Measurements from ENCODE around the gene PARD3B. TPM values are rescaled to one million over a fixed set of nuclear protein-coding genes. Genes with fewer than 3 reads are reported as not detected.

PARD3B gene
- total RNA-seq, 1 donor from 2014 or later: 23.8 TPM

DNA sequence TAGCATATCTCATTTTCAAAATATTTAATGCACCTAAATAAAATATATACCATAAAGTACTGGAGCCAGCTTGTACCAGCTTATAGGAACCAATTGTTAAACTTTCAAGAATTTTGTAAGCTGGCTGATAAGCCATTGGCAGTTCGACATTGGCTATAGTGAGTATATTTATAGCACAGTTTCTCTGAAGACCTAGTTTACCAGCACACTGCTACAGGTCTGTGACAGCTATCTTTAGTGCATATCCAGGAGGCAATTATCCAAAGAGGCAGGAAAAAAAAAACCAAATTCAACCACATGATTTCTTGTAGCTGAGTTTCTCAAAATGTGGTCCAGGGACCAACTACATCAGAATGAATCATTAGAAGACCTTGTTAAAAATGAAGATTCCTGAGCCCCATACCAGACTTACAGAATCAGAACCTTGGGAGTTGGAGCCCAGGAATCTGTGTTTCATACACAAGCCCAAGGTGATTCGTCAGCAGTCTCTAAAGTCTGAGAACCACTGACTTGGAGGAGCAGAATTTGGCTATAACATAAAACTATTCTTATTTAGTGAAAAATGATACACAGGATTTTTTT, 858.1 kb downstream of the PARD3B start:
- Histone ChIP-seq H3K27ac (no peak overlapping the region), H3K27me3 (ENCODE audit: low read depth) (no peaks in the 10 kb centered on the region), H3K36me3 (no peaks in the 10 kb centered on the region), H3K4me1 (no peaks in the 10 kb centered on the region), H3K4me3 (no peak overlapping the region), H3K9me3 (no peaks in the 10 kb centered on the region)
- no peak for DNase-seq
- intact Hi-C loops (cut with DNase I): no loop called here
- TF ChIP-seq, protein P1, sequence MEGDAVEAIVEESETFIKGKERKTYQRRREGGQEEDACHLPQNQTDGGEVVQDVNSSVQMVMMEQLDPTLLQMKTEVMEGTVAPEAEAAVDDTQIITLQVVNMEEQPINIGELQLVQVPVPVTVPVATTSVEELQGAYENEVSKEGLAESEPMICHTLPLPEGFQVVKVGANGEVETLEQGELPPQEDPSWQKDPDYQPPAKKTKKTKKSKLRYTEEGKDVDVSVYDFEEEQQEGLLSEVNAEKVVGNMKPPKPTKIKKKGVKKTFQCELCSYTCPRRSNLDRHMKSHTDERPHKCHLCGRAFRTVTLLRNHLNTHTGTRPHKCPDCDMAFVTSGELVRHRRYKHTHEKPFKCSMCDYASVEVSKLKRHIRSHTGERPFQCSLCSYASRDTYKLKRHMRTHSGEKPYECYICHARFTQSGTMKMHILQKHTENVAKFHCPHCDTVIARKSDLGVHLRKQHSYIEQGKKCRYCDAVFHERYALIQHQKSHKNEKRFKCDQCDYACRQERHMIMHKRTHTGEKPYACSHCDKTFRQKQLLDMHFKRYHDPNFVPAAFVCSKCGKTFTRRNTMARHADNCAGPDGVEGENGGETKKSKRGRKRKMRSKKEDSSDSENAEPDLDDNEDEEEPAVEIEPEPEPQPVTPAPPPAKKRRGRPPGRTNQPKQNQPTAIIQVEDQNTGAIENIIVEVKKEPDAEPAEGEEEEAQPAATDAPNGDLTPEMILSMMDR (IDR thresholded peaks at IDR 0.05): no peak
- ATAC-seq: no peak

DNA sequence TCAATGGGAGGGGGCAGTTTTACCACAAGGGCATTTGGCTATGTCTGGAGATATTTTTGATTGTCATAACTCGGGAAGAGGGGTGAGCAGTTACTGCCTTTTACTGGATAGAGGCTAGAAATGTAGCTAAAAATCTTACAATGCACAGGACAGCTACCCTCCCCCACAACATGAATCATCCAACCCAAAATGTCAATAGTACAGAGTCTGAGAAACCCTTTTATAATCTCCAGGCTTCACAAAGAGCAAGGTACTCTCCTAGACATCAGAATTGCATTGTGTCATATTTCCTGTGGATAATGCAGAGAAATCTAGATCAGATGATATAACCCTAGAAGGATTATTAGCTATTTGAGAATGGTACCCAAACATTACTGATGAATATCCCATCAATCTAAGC, 859.9 kb downstream of the PARD3B start:
- intact Hi-C loops (cut with DNase I): no loop called here
- ATAC-seq: no peak

DNA sequence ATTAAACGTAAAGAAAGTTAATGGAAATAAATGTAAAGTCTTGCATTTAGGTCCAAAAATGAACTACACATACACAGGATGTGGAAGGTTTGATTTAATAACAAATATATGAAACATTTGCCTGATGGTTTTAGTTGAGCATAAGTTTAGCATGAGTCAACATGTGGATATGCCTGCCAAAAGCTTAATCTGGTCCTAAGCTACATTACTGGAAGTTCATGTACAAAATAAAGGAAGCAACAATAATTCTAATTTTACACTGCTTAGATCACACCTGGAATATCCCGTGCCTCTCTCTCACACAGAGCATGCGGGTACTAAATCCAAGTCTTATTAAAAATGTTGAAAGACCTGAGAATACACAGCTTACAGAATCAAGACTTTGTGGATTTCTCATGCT, 860.5 kb downstream of the PARD3B start:
- Histone ChIP-seq H3K4me1 (no peaks in the 10 kb centered on the region), H3K27ac (no peak overlapping the region), H3K27me3 (ENCODE audit: low read depth) (no peaks in the 10 kb centered on the region), H3K36me3 (no peaks in the 10 kb centered on the region), H3K4me3 (no peak overlapping the region), H3K9me3 (no peaks in the 10 kb centered on the region)
- ATAC-seq (no peak), DNase-seq (no peak)
- intact Hi-C loops (cut with DNase I): no loop called here
- TF ChIP-seq, protein P1 (IDR thresholded peaks at IDR 0.05): no peak

More for the DNA sequence above, 859.9 kb downstream of the PARD3B start:
- Histone ChIP-seq H3K4me3 (no peak overlapping the region), H3K27ac (no peak overlapping the region), H3K4me1 (no peaks in the 10 kb centered on the region), H3K36me3 (no peaks in the 10 kb centered on the region), H3K27me3 (ENCODE audit: low read depth) (no peaks in the 10 kb centered on the region), H3K9me3 (no peaks in the 10 kb centered on the region)
- DNase-seq: no peak
- TF ChIP-seq, protein P1 (IDR thresholded peaks at IDR 0.05): no peak

DNA sequence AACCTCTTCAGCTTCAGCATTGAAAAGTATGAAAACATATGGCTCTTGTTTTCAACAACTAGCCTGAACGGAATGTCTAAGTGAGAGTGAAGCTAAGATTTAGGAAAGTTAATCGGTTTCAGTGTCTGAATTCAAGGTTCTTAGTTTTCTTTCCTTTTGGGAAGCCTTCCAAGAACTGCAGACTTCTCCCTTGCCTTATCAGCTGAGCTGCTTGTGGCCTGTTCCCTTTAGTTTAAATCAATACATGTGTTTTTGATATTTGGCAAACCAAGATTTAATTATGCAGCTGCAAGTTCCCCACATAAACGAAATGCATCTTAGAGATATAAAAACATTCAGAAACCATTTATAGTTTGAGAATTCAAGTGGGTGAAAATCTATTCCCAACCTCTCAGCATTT, 862.7 kb downstream of the PARD3B start:
- no peak for DNase-seq
- TF ChIP-seq, protein P1 (IDR thresholded peaks at IDR 0.05): no peak
- no peak for ATAC-seq
- Histone ChIP-seq H3K9me3 (no peaks in the 10 kb centered on the region), H3K4me3 (no peak overlapping the region), H3K36me3 (no peaks in the 10 kb centered on the region), H3K27ac (no peak overlapping the region), H3K27me3 (ENCODE audit: low read depth) (no peaks in the 10 kb centered on the region), H3K4me1 (no peaks in the 10 kb centered on the region)
- intact Hi-C loops (cut with DNase I): no loop called here

DNA sequence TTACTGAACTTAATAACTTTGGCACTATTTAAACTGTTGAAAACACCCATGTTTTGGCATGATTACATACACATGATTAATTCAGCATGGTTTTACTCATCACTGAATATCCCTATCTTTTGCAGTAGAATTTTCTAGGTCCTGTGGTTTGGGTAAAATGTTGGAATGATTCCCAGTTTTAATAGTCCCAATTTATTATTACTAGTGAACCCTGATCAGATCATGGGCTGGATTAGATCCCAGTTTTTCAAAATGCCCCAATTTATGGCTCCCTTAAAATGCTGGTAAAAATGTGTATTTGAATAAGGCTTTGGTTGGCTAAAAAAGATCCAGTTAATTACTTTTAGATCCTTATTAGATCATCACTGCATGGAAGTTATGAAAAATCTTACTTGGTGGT, 863.4 kb downstream of the PARD3B start:
- Histone ChIP-seq H3K27me3 (ENCODE audit: low read depth) (no peaks in the 10 kb centered on the region), H3K4me1 (no peaks in the 10 kb centered on the region), H3K27ac (no peak overlapping the region), H3K36me3 (no peaks in the 10 kb centered on the region), H3K4me3 (no peak overlapping the region), H3K9me3 (no peaks in the 10 kb centered on the region)
- TF ChIP-seq, protein P1 (IDR thresholded peaks at IDR 0.05): no peak
- DNase-seq (no peak), ATAC-seq (no peak)
- intact Hi-C loops (cut with DNase I): no loop called here

All from lower lobe of right lung (tissue), 2 donors.